Mucosa of stomach (tissue), 1 donor: ENCODE measurements around the gene ECSCR.

Source experiments
- H3K27me3 ChIP-seq: one replicate; pipeline ENCODE4 v1.7.0; 2013; ENCODE audit warnings: mild to moderate bottlenecking, low read length; ENCODE audit not compliant: control insufficient read depth, insufficient read depth
- H3K36me3 ChIP-seq: one replicate; pipeline ENCODE4 v1.7.0; 2013; ENCODE audit warnings: low read length; ENCODE audit not compliant: control insufficient read depth, insufficient read depth
- H3K4me1 ChIP-seq: one replicate; pipeline ENCODE4 v1.7.0; 2013; ENCODE audit warnings: mild to moderate bottlenecking, low read length; ENCODE audit not compliant: control insufficient read depth, insufficient read depth
- H3K4me3 ChIP-seq: one replicate; pipeline ENCODE4 v1.7.0; 2013; ENCODE audit warnings: low read length
- H3K9ac ChIP-seq: one replicate; pipeline ENCODE4 v1.7.0; 2013; ENCODE audit warnings: mild to moderate bottlenecking, low read length, moderate library complexity
- H3K9me3 ChIP-seq: one replicate; pipeline ENCODE4 v1.7.0; 2013; ENCODE audit warnings: mild to moderate bottlenecking, low read length, moderate library complexity; ENCODE audit not compliant: control insufficient read depth
- donor health status: Pancreatic carcinoma.

Gene ECSCR

GRCh38 chr5:139403418-139403786 lies 59.1 kb downstream of the ECSCR start:
- H3K36me3 ChIP-seq: no peaks in the 10 kb centered on the region
- H3K9me3 ChIP-seq: no peaks in the 10 kb centered on the region
- H3K27me3 ChIP-seq: no peaks in the 10 kb centered on the region
- H3K4me1 ChIP-seq: peaks cover 14% of the 10 kb centered on the region
- peak overlapping the region; percentile 35 for H3K4me3 ChIP-seq
- peak overlapping the region; percentile 54 for H3K9ac ChIP-seq

- Histone ChIP-seq H3K9ac (no peak overlapping the region), H3K27me3 (no peaks in the 10 kb centered on the region), H3K4me3 (peak overlapping the region; percentile 35), H3K36me3 (no peaks in the 10 kb centered on the region), H3K4me1 (peaks cover 14% of the 10 kb centered on the region), H3K9me3 (no peaks in the 10 kb centered on the region)
Measured at GRCh38 chr5:139402561-139403158, 59.9 kb downstream of the ECSCR start.

GRCh38 chr5:139401546-139401945 lies 61.0 kb downstream of the ECSCR start:
- peaks cover 14% of the 10 kb centered on the region for H3K4me1 ChIP-seq
- H3K4me3 ChIP-seq: no peak overlapping the region
- H3K9ac ChIP-seq: no peak overlapping the region
- no peaks in the 10 kb centered on the region for H3K27me3 ChIP-seq
- H3K36me3 ChIP-seq: no peaks in the 10 kb centered on the region
- no peaks in the 10 kb centered on the region for H3K9me3 ChIP-seq

- no peak overlapping the region for H3K4me3 ChIP-seq
- no peaks in the 10 kb centered on the region for H3K36me3 ChIP-seq
- no peak overlapping the region for H3K9ac ChIP-seq
- no peaks in the 10 kb centered on the region for H3K9me3 ChIP-seq
- peaks cover 4% of the 10 kb centered on the region for H3K27me3 ChIP-seq
- peaks cover 13% of the 10 kb centered on the region for H3K4me1 ChIP-seq
Measured at GRCh38 chr5:139399501-139400121, 62.9 kb downstream of the ECSCR start.
